A549 (cell line): ENCODE results near the gene TMEM54.

Source experiments
- CHD4 ChIP-seq: fragments of 200-600 bp; sonication (generic); IDR thresholded peaks from 2 replicates; pipeline ENCODE4 v1.6.1; 2016; ENCODE audit warnings: antibody characterized with exemption, mild to moderate bottlenecking, borderline replicate concordance
- CTCF ChIP-seq: fragments of >200 bp; sonication (Bioruptor Twin); formaldehyde crosslinking; IDR thresholded peaks from 3 replicates; pipeline ENCODE4 v1.5.1; 2016
- HDAC2 ChIP-seq: fragments of 200-600 bp; sonication (generic); IDR thresholded peaks from 2 replicates; pipeline ENCODE4 v1.6.1; 2016
- JUNB ChIP-seq: fragments of >200 bp; sonication (Bioruptor Twin); formaldehyde crosslinking; IDR thresholded peaks from 2 replicates; pipeline ENCODE4 v1.6.1; 2016
- MAX ChIP-seq: IDR thresholded peaks from 2 replicates; pipeline ENCODE4 v1.6.1; 2012
- MYC ChIP-seq: IDR thresholded peaks from 2 replicates; pipeline ENCODE4 v1.6.1; 2012; ENCODE audit warnings: mild to moderate bottlenecking, inconsistent platforms, low read length, improper control_type of control experiment, borderline replicate concordance
- PBX3 ChIP-seq: IDR thresholded peaks from 2 replicates; pipeline ENCODE4 v1.6.1; 2012
- POLR2A ChIP-seq: IDR thresholded peaks from 2 replicates; pipeline ENCODE4 v1.6.1; 2012; ENCODE audit warnings: mild to moderate bottlenecking, low read length
- POLR2AphosphoS2 ChIP-seq: conservative IDR thresholded peaks from 2 replicates; pipeline ENCODE4 v1.6.1; 2012; ENCODE audit warnings: low read length, improper control_type of control experiment, inconsistent platforms
- SMC3 ChIP-seq: fragments of >200 bp; sonication (Bioruptor Twin); formaldehyde crosslinking; IDR thresholded peaks from 3 replicates; pipeline ENCODE4 v1.6.1; 2018; ENCODE audit warnings: inconsistent platforms
- SREBF2 ChIP-seq: fragments of 450-650 bp; IDR thresholded peaks from 2 replicates; pipeline ENCODE4 v1.6.1; 2014; ENCODE audit warnings: mild to moderate bottlenecking, moderate library complexity
- USF2 ChIP-seq: fragments of 450-650 bp; IDR thresholded peaks from 2 replicates; pipeline ENCODE4 v1.6.1; 2014; ENCODE audit warnings: antibody characterized with exemption

GRCh38 chr1:32885676-32886003, 15.5 kb downstream of the TMEM54 start:
- no peak for TF ChIP-seq SREBF2
- TF ChIP-seq MYC: no peak
- TF ChIP-seq CTCF: no peak
- TF ChIP-seq POLR2A: no peak
- no peak for TF ChIP-seq JUNB
- TF ChIP-seq HDAC2: no peak
- TF ChIP-seq MAX: no peak
- TF ChIP-seq CHD4: no peak
- no peak for TF ChIP-seq SMC3
- no peak for TF ChIP-seq USF2
- no peak for TF ChIP-seq POLR2AphosphoS2
- TF ChIP-seq PBX3: no peak
